ENCODE measurements around the gene TGFBR3L. TPM values are rescaled to one million over a fixed set of nuclear protein-coding genes. Genes with fewer than 3 reads are reported as not detected.

Gene TGFBR3L
- total and polyA plus RNA-seq, 2 of the 13 experiments (the other 11 are each of a cell fraction or from before 2014, with no cell fraction given) = 0.20 to 1.0 TPM

DNA sequence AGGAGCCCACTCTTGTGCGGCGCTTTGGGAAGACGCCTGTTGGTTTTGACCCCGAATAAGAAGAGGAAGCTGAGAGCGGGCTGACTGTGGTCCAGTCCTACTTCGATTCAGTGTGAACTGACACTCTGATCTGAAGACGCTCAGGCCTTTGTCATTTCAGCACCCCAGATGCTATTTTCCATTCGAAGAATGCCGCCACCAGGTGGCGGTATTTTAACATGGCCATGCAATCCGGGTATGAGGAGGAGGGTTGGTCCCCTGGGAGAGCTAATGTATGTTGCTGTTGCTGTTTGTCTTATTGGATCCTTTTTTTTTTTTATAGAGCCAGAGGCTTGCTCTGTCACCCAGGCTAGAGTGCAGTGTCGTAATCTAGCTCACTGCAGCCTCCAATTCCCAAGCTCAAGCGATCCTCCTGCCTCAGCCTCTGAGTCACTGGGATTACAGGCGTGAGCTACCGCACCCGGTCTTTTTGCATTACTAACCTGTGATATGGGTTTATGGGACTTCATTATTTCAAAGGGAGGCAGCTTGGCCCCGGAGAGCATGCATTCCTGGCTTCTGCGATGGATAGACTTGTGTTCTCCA lies 29.6 kb downstream of the TGFBR3L start (continued):
- TF ChIP-seq KLF15 (CRISPR knock-in tag; IDR thresholded peaks at IDR 0.05; ENCODE audit: borderline replicate concordance) = no peak
- TF ChIP-seq RARA (CRISPR knock-in tag; IDR thresholded peaks at IDR 0.05) = no peak
- TF ChIP-seq, protein P1, sequence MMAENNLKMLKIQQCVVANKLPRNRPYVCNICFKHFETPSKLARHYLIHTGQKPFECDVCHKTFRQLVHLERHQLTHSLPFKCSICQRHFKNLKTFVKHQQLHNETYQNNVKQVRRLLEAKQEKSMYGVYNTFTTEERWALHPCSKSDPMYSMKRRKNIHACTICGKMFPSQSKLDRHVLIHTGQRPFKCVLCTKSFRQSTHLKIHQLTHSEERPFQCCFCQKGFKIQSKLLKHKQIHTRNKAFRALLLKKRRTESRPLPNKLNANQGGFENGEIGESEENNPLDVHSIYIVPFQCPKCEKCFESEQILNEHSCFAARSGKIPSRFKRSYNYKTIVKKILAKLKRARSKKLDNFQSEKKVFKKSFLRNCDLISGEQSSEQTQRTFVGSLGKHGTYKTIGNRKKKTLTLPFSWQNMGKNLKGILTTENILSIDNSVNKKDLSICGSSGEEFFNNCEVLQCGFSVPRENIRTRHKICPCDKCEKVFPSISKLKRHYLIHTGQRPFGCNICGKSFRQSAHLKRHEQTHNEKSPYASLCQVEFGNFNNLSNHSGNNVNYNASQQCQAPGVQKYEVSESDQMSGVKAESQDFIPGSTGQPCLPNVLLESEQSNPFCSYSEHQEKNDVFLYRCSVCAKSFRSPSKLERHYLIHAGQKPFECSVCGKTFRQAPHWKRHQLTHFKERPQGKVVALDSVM (CRISPR knock-in tag; IDR thresholded peaks at IDR 0.05) = peak; percentile 89
- 0 out of 2 replicates have a peak, but pooled peaks have one; percentile 2 for TF ChIP-seq ZNF263 (CRISPR knock-in tag; IDR thresholded peaks at IDR 0.05)
- TF ChIP-seq, protein P2, sequence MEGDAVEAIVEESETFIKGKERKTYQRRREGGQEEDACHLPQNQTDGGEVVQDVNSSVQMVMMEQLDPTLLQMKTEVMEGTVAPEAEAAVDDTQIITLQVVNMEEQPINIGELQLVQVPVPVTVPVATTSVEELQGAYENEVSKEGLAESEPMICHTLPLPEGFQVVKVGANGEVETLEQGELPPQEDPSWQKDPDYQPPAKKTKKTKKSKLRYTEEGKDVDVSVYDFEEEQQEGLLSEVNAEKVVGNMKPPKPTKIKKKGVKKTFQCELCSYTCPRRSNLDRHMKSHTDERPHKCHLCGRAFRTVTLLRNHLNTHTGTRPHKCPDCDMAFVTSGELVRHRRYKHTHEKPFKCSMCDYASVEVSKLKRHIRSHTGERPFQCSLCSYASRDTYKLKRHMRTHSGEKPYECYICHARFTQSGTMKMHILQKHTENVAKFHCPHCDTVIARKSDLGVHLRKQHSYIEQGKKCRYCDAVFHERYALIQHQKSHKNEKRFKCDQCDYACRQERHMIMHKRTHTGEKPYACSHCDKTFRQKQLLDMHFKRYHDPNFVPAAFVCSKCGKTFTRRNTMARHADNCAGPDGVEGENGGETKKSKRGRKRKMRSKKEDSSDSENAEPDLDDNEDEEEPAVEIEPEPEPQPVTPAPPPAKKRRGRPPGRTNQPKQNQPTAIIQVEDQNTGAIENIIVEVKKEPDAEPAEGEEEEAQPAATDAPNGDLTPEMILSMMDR (CRISPR knock-in tag; IDR thresholded peaks at IDR 0.05) = peak; percentile 81
- TF ChIP-seq GATAD2A (CRISPR knock-in tag; IDR thresholded peaks at IDR 0.05) = peak; percentile 51; the same call in 1 of the 2 replicates
- TF ChIP-seq ZNF619 (CRISPR knock-in tag; IDR thresholded peaks at IDR 0.05) = 0 out of 2 replicates have a peak, but pooled peaks have one; percentile 2
- TF ChIP-seq MXD4 (CRISPR knock-in tag; IDR thresholded peaks at IDR 0.05) = peak; percentile 7; the same call in 1 of the 2 replicates
- peak; percentile 72 for TF ChIP-seq SMC3 (IDR thresholded peaks at IDR 0.05; ENCODE audit: low read length)
- no peak for TF ChIP-seq ZNF510 (CRISPR knock-in tag; IDR thresholded peaks at IDR 0.05; ENCODE audit: low read depth)
- 0 out of 2 replicates have a peak, but pooled peaks have one; percentile 8 for TF ChIP-seq HDAC2 (CRISPR knock-in tag; IDR thresholded peaks at IDR 0.05)
- peak; percentile 47; the same call in 1 of the 2 replicates for TF ChIP-seq GFI1 (CRISPR knock-in tag; IDR thresholded peaks at IDR 0.05; ENCODE audit: borderline replicate concordance)
- peak; percentile 65; the same call in 1 of the 2 replicates for TF ChIP-seq NAIF1 (CRISPR knock-in tag; IDR thresholded peaks at IDR 0.05; ENCODE audit: borderline replicate concordance)
- TF ChIP-seq ZNF235 (CRISPR knock-in tag; IDR thresholded peaks at IDR 0.05; ENCODE audit: borderline replicate concordance) = 0 out of 2 replicates have a peak, but pooled peaks have one; percentile 13
- TF ChIP-seq RXRB (CRISPR knock-in tag; IDR thresholded peaks at IDR 0.05; ENCODE audit: borderline replicate concordance) = no peak
- TF ChIP-seq SSRP1 (CRISPR knock-in tag; IDR thresholded peaks at IDR 0.05) = peak; percentile 68; the same call in 1 of the 2 replicates
- TF ChIP-seq SIN3B (IDR thresholded peaks at IDR 0.05; ENCODE audit: low read length) = 0 out of 2 replicates have a peak, but pooled peaks have one; percentile 7

Measured in HepG2 (cell line).